Measurements from ENCODE around the gene ASCC1. TPM values are rescaled to one million over a fixed set of nuclear protein-coding genes. Genes with fewer than 3 reads are reported as not detected.

The ASCC1 gene
- total and polyA plus RNA-seq, 2 of the 13 experiments (the other 11 are each of a cell fraction or from before 2014, with no cell fraction given), result 21.6 to 30.1 TPM

- TF ChIP-seq SNAPC4 (CRISPR knock-in tag; IDR thresholded peaks at IDR 0.05) (0 out of 2 replicates have a peak, but pooled peaks have one; percentile 30), DZIP1 (CRISPR knock-in tag; IDR thresholded peaks at IDR 0.05) (0 out of 2 replicates have a peak, but pooled peaks have one; percentile 0), ZSCAN31 (CRISPR knock-in tag; IDR thresholded peaks at IDR 0.05; ENCODE audit: low read depth) (0 out of 2 replicates have a peak, but pooled peaks have one; percentile 10), TEAD3 (CRISPR knock-in tag; optimal IDR thresholded peaks at IDR 0.05; ENCODE audit: borderline replicate concordance) (peak; percentile 5), CTCF (CRISPR knock-in tag; IDR thresholded peaks at IDR 0.05) (peak; percentile 31; the same call in 1 of the 2 replicates), ZNF3 (CRISPR knock-in tag; IDR thresholded peaks at IDR 0.05) (no peak), EP300 (IDR thresholded peaks at IDR 0.05; ENCODE audit: low read depth in 2 of 2, low read length in 2 of 2) (no peak), EP300 (CRISPR knock-in tag; IDR thresholded peaks at IDR 0.05; ENCODE audit: borderline replicate concordance) (no peak), ZNF891 (CRISPR knock-in tag; IDR thresholded peaks at IDR 0.05) (0 out of 2 replicates have a peak, but pooled peaks have one; percentile 1), HNRNPH1 (optimal IDR thresholded peaks at IDR 0.05; ENCODE audit: low read depth, low read length) (no peak), TBL1XR1 (IDR thresholded peaks at IDR 0.05; ENCODE audit: borderline replicate concordance, low read length, partially characterized antibody) (no peak), ATF2 (CRISPR knock-in tag; IDR thresholded peaks at IDR 0.05) (0 out of 2 replicates have a peak, but pooled peaks have one; percentile 1), ZNF572 (CRISPR knock-in tag; IDR thresholded peaks at IDR 0.05) (0 out of 2 replicates have a peak, but pooled peaks have one; percentile 59), MED1 (CRISPR knock-in tag; IDR thresholded peaks at IDR 0.05) (0 out of 2 replicates have a peak, but pooled peaks have one; percentile 26), STAG1 (CRISPR knock-in tag; IDR thresholded peaks at IDR 0.05) (peak; percentile 12; the same call in 1 of the 2 replicates), ZNF446 (CRISPR knock-in tag; IDR thresholded peaks at IDR 0.05) (peak; percentile 44; the same call in 1 of the 2 replicates)
Observed at GRCh38 chr10:72259491-72260238, 43.6 kb upstream of the ASCC1 start (continued).

All from HepG2 (cell line).